Tibial artery (tissue), 4 donors: ENCODE measurements around the gene CCDC170.
"Not testable (repeated sequence)": the region's sequence is repeated elsewhere in the genome, so short reads cannot be mapped to it uniquely, and the experiment has no call there.

ENCODE experiments used
- DNase-seq, 2 donors: peaks; one replicate each; pipeline ENCODE4 v3.0.0-alpha.2; 2019
- H3K27ac ChIP-seq, 2 donors: fragments of 200-600 bp; sonication (generic) in 1 of 2; 1 replicate in 1 of 2; 2 replicates in 1 of 2; pipeline ENCODE4 v1.5.1; 2018 to 2019; ENCODE audit warnings: mild to moderate bottlenecking in 1 of 2
- H3K27me3 ChIP-seq, 2 donors: fragments of 200-600 bp; sonication (generic) in 1 of 2; one replicate each; pipeline versions ENCODE4 v1.5.1 to v1.6.0; 2016 to 2019
- H3K36me3 ChIP-seq, 3 donors: fragments of 200-600 bp; sonication (generic) in 2 of 3; one replicate each; pipeline ENCODE4 v1.5.1; 2016 to 2019; ENCODE audit warnings: mild to moderate bottlenecking in 2 of 3
- H3K4me1 ChIP-seq, 4 donors: fragments of 200-600 bp; sonication (generic) in 2 of 4; 1 replicate in 3 of 4; 2 replicates in 1 of 4; pipeline ENCODE4 v1.5.1; 2016 to 2019
- H3K4me3 ChIP-seq, 2 donors: fragments of 200-600 bp; sonication (generic) in 1 of 2; 1 replicate in 1 of 2; 2 replicates in 1 of 2; pipeline ENCODE4 v1.5.1; 2018 to 2019; ENCODE audit warnings: mild to moderate bottlenecking in 2 of 2
- H3K9me3 ChIP-seq, 3 donors: fragments of 200-600 bp; sonication (generic) in 1 of 3; one replicate each; pipeline ENCODE4 v1.5.1; 2016 to 2019
- CTCF ChIP-seq, 2 experiments: fragments of 200-600 bp in 1 of 2; fragments of 450-650 bp in 1 of 2; IDR thresholded peaks; one replicate each; pipeline ENCODE4 v1.5.1; 2017 to 2019; ENCODE audit warnings: antibody characterized with exemption in 2 of 2, mild to moderate bottlenecking in 1 of 2, moderate library complexity in 1 of 2
- intact Hi-C: fragments of 100-400 bp; cut with DNase I; formaldehyde crosslinking; loops from one replicate; pipeline ENCODE4 v1.15.0; 2023; ENCODE audit warnings: low total_unique reads

Gene CCDC170, protein sequence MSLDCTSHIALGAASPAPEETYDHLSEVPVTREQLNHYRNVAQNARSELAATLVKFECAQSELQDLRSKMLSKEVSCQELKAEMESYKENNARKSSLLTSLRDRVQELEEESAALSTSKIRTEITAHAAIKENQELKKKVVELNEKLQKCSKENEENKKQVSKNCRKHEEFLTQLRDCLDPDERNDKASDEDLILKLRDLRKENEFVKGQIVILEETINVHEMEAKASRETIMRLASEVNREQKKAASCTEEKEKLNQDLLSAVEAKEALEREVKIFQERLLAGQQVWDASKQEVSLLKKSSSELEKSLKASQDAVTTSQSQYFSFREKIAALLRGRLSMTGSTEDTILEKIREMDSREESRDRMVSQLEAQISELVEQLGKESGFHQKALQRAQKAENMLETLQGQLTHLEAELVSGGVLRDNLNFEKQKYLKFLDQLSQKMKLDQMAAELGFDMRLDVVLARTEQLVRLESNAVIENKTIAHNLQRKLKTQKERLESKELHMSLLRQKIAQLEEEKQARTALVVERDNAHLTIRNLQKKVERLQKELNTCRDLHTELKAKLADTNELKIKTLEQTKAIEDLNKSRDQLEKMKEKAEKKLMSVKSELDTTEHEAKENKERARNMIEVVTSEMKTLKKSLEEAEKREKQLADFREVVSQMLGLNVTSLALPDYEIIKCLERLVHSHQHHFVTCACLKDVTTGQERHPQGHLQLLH

DNA sequence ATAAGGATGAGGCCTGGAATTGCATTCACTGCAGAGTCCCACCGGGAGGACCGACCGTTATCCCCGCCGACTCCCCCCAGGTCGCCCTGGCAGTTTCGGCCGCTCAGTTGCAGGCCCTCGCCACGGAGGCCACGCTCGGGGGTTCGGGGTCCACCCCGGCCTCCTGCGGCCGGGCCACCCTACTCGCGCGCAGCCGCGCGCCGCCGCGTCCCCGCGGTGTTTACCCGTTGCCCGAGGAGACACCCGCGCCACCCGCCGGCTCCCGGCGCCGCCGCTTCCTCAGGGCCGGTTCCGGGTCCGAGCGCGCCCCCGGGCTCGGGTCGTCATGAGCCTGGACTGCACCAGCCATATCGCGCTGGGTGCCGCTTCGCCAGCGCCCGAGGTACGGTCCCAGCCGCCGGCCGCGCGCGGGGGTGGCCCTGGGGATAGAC is at the start of gene CCDC170:
CCDC170 (plus strand) TSS at position 214 of the 431 bp plus-strand sequence; CDS start at position 326, 112 bp downstream.
- Histone ChIP-seq H3K9me3 (no peaks in the 10 kb centered on the region), H3K27ac (peak within 1 kb of the TSS; percentile 58 to 67)

DNA sequence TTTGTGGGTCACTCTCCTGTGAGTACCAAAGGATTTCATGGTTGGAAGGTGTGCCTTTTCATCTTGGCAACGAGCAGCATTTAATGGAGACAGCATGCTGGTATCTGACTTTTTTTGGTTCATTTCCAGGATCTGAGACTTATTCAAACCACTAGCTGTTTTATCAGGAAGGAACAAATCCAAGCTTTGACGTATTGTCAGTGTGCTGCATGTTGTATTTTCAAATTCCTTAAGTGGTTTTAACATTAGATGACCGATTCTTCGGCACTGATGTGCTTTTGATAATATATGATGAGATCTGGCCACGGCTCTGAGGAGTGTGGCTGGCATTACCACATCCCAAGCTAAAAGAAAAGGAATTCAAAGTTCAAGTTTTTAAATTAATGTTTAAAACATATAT is 48.3 kb upstream of the CCDC170 start:
- H3K27ac ChIP-seq, result peak overlapping the region; percentile 74 to 76
- no peak for TF ChIP-seq CTCF (IDR thresholded peaks at IDR 0.05)
- no peak overlapping the region for H3K4me3 ChIP-seq
- no peaks in the 10 kb centered on the region for H3K27me3 ChIP-seq
- DNase-seq, result no peak
- H3K9me3 ChIP-seq, result no peaks in the 10 kb centered on the region
- peaks cover 8 to 66% (median 28%) of the 10 kb centered on the region in 4 donors for H3K4me1 ChIP-seq
- intact Hi-C loops, result no loop called here
- no peaks in the 10 kb centered on the region for H3K36me3 ChIP-seq

More for the DNA sequence above, at the start of gene CCDC170:
- Histone ChIP-seq H3K27me3 (no peaks in the 10 kb centered on the region), H3K36me3 (no peaks in the 10 kb centered on the region), H3K4me3 (peak within 1 kb of the TSS; percentile 63 to 75), H3K4me1 (peaks cover 0 to 18% (median 10%) of the 10 kb centered on the region in 4 donors)
- TF ChIP-seq CTCF (IDR thresholded peaks at IDR 0.05), result no peak
- intact Hi-C loops, result no loop called here
- no peak for DNase-seq

DNA sequence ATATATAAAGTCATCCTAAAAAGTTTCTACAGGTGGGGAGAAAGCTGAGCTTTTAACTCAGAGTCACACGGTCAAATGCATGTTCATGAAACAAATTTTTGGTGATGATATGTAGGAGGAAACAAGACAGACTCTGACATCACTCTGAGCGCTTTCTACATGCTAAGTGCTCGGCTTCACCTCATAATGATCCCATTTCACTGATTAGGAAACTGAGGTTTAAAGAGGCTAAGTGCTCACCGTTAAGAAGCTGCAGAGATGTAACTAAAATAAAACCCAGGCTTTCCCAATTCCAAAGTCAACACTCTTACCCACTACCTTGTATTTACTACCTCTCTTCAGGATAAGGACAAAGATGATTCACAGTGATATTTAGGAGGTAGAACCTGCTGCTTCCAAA is 46.6 kb upstream of the CCDC170 start:
- peak overlapping the region; percentile 74 to 76 for H3K27ac ChIP-seq
- H3K4me1 ChIP-seq, result peaks cover 8 to 54% (median 27%) of the 10 kb centered on the region in 4 donors
- no peak for DNase-seq
- H3K9me3 ChIP-seq, result no peaks in the 10 kb centered on the region
- no peaks in the 10 kb centered on the region for H3K27me3 ChIP-seq
- no peak for TF ChIP-seq CTCF (IDR thresholded peaks at IDR 0.05)
- H3K4me3 ChIP-seq, result no peak overlapping the region
- intact Hi-C loops, result no loop called here
- no peaks in the 10 kb centered on the region for H3K36me3 ChIP-seq

GRCh38 chr6:151448623-151449022 is 45.2 kb upstream of the CCDC170 start:
- Histone ChIP-seq H3K9me3 (no peaks in the 10 kb centered on the region), H3K27me3 (no peaks in the 10 kb centered on the region), H3K4me1 (peaks cover 8 to 45% (median 30%) of the 10 kb centered on the region in 4 donors), H3K27ac (no peak overlapping the region), H3K36me3 (no peaks in the 10 kb centered on the region), H3K4me3 (no peak overlapping the region)
- TF ChIP-seq CTCF (IDR thresholded peaks at IDR 0.05), result no peak
- DNase-seq, result no peak
- intact Hi-C loops, result no loop called here

- intact Hi-C loops, result loop anchor here (5.0 kb wide), 1 partner anchor 404 kb away; no protein-coding TSS in a partner anchor
- DNase-seq, H3K27me3 ChIP-seq, H3K9me3 ChIP-seq, H3K36me3 ChIP-seq: not testable (repeated sequence)
- peak overlapping the region in 1 of 2 donors; percentile 97 for H3K27ac ChIP-seq
- H3K4me1 ChIP-seq, result peaks cover 8 to 38% (median 31%) of the 10 kb centered on the region in 4 donors
- H3K4me3 ChIP-seq, result peak overlapping the region; percentile 84 to 89
These were observed 42.9 kb upstream of the CCDC170 start for GRCh38 chr6:151450928-151451327.
